Activated naive CD8-positive, alpha-beta T cell (primary cell): ENCODE results near the gene CFAP100.

Experiments used
- H3K27ac Mint-ChIP-seq: one replicate; pipeline ENCODE4 v1.8.0; 2021; ENCODE audit warnings: mixed read lengths
- H3K27me3 Mint-ChIP-seq: one replicate; pipeline ENCODE4 v1.8.0; 2021; ENCODE audit warnings: mixed read lengths
- H3K36me3 Mint-ChIP-seq: one replicate; pipeline ENCODE4 v1.8.0; 2021; ENCODE audit warnings: mixed read lengths
- H3K4me1 Mint-ChIP-seq: one replicate; pipeline ENCODE4 v1.8.0; 2021; ENCODE audit warnings: low read depth, mixed read lengths
- H3K4me3 Mint-ChIP-seq: one replicate; pipeline ENCODE4 v1.8.0; 2021; ENCODE audit warnings: mild to moderate bottlenecking, mixed read lengths
- H3K9me3 Mint-ChIP-seq: one replicate; pipeline ENCODE4 v1.8.0; 2021; ENCODE audit warnings: low read depth, mixed read lengths

CFAP100 gene

DNA sequence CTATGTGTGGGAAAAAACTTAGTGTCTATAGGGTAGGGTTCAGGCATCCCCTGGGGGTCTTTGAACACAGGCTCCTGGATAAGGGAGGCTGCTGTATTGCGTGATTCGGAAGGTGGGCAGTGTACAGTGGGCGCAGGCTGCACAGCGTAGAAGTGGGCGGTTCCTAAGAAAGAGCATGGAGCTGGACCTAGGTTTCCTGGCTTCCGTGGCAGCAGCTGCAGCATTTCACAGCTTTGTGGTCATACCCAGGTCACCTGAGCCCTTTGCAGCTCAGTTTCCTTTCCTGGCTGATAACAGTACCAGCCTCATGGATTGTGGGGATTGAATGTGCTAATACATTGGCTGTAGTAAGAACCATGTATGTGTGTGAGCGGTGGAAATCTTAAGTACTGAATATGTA lies 22.2 kb downstream of the CFAP100 start:
- no peaks in the 10 kb centered on the region for H3K9me3 Mint-ChIP-seq
- H3K27me3 Mint-ChIP-seq = peaks cover 4% of the 10 kb centered on the region
- no peak overlapping the region for H3K4me3 Mint-ChIP-seq
- no peaks in the 10 kb centered on the region for H3K4me1 Mint-ChIP-seq
- H3K36me3 Mint-ChIP-seq = no peaks in the 10 kb centered on the region
- no peak overlapping the region for H3K27ac Mint-ChIP-seq

DNA sequence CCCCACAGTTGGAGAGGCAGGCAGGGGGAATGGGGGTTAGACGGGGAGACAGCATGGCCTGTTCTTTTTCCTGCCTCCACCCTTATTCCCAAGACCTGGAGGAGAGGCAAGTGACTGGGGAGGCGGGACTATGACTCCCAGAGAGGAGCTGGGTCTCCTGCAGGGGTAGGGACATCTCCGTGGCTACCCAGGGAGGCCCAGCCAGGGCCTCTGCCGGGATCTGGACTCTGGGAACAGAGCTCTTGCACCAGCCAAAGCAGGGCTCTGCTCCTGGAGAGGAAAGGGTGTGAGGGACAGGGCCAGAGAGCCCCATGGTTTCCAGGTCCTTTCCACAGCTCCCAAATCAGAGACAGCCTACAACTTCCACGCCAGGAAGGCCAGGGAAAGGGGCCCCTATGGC lies 22.8 kb downstream of the CFAP100 start:
- peaks cover 1% of the 10 kb centered on the region for H3K27me3 Mint-ChIP-seq

DNA sequence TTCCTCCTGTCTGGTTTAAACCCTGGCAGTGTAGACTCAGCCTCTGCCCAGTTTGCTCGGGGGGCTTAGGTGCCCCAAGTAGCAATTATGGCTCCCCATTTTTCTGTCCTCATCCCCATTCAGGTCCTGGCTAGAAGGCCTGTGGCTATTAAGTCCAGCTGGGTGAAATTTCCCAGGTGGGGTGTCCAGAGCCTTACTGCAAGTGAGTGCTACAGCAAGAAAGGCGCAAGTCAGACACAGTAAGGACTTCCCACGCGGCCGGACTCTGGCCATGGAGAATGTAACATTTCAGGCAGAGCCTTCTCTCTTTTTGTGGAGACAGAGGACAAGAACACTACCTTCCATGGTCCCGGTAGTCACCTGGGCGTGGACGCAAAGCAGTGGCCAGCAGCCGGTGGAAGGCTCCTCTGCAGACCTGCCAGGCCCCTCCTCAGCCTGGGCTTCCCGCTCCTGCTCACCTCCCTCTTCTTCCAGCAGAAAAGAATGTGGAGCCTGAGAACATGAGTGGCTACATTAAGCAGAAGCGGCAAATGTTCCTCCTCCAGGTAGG lies 23.3 kb downstream of the CFAP100 start:
- no peaks in the 10 kb centered on the region for H3K36me3 Mint-ChIP-seq
- H3K27me3 Mint-ChIP-seq = peaks cover 1% of the 10 kb centered on the region
- no peaks in the 10 kb centered on the region for H3K9me3 Mint-ChIP-seq
- no peak overlapping the region for H3K4me3 Mint-ChIP-seq
- H3K4me1 Mint-ChIP-seq = no peaks in the 10 kb centered on the region
- H3K27ac Mint-ChIP-seq = no peak overlapping the region

More for the DNA sequence above, 22.8 kb downstream of the CFAP100 start:
- no peaks in the 10 kb centered on the region for H3K4me1 Mint-ChIP-seq
- H3K27ac Mint-ChIP-seq = no peak overlapping the region
- no peak overlapping the region for H3K4me3 Mint-ChIP-seq
- H3K9me3 Mint-ChIP-seq = no peaks in the 10 kb centered on the region
- no peaks in the 10 kb centered on the region for H3K36me3 Mint-ChIP-seq

DNA sequence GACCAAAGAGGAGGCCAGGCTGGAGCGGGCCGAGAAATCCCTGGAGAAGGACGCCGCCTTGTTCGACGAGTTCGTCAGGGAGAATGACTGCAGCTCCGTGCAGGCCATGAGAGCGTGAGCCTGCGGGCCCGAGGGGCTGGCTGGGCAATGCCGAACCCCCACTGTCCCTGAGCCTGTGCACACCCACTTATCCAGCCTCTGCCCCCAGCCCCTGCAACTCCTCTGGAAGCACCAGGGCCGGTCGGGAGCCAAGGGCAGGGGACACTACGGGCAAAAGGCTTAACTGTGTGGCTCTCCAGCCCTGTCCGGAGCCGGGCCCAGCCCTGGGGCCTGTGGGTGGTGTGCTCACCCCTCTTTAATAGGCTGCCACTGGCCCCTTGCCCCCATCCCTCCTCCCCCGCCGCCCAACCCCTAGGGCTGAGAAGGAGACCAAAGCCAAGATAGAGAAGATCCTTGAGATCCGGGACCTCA lies 24.0 kb downstream of the CFAP100 start:
- Mint-ChIP-seq H3K4me1 (no peaks in the 10 kb centered on the region), H3K36me3 (no peaks in the 10 kb centered on the region), H3K27me3 (peaks cover 1% of the 10 kb centered on the region), H3K4me3 (no peak overlapping the region), H3K27ac (no peak overlapping the region), H3K9me3 (no peaks in the 10 kb centered on the region)

DNA sequence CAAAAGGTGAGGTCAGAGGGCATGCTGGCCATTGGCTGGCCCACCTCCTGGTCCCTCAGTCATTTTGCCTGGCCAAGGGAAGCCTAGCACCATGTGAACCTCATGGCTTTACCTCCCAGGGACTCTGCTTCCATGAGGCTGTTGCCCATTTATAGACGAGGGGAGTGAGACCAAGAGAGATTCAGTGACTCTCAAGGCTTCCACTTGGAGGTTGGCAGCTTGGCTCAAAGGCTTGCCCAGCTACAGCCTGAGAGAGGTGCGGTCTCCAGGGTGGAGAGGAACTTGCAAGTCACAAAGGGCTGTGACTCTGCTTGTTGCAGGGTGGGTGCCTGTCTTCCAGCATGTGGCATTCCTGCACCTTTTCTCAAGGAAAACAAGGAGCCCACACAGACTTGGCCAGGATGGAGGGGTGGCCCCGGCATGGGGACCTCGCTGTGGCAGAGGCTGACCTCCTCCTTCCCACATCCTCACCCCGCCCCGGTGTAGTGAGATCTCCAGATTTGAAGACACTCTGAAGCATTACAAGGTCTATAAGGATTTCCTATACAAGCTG lies 24.5 kb downstream of the CFAP100 start:
- Mint-ChIP-seq H3K27me3 (peaks cover 1% of the 10 kb centered on the region), H3K27ac (no peak overlapping the region), H3K4me1 (no peaks in the 10 kb centered on the region), H3K36me3 (no peaks in the 10 kb centered on the region), H3K4me3 (no peak overlapping the region), H3K9me3 (no peaks in the 10 kb centered on the region)

DNA sequence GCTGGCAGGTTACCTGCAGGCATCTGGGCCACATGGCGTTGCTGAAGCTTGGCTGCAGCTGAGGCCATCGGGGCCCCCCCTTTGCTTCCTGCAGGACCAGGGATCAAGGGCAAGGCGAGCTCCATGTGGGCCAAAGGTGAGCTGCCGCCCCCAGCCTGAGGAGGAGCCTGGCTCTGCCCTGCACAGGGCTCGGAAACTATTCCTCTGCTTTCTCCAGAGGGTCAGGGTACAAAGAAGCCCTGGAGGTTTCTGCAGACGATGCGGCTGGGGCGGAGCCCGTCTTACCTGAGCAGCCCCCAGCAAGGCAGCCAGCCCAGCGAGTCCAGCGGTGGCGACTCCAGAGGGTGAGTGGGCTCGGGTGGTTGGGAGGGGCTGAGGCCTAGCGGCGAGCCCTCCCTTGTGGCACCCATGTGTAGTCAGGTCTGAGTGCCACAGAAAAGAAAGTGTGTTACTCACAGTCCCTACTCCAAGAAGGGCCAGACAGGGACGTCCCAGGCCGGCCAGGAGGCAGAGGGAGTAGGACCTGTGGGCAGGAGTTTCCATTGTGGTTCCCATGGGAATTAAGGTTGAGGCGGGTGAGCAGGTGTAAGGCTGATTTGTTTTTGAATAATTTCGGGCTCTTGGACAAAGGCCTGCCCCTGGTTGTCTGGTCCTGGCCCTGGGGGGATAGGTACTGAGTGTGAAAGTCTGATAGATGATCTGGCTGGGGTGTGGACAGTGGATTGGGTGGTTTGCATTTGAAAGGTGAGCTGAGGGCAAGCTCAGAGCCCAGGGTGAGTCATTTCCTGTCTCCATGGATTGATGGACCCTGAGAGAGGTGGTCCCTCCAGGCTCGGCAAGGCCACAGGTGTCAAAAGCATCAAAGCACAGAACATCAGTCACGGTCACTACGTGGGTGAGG lies 25.4 kb downstream of the CFAP100 start:
- Mint-ChIP-seq H3K4me1 (no peaks in the 10 kb centered on the region), H3K9me3 (no peaks in the 10 kb centered on the region), H3K4me3 (no peak overlapping the region), H3K27ac (no peak overlapping the region), H3K27me3 (peaks cover 1% of the 10 kb centered on the region), H3K36me3 (peaks cover 3% of the 10 kb centered on the region)

DNA sequence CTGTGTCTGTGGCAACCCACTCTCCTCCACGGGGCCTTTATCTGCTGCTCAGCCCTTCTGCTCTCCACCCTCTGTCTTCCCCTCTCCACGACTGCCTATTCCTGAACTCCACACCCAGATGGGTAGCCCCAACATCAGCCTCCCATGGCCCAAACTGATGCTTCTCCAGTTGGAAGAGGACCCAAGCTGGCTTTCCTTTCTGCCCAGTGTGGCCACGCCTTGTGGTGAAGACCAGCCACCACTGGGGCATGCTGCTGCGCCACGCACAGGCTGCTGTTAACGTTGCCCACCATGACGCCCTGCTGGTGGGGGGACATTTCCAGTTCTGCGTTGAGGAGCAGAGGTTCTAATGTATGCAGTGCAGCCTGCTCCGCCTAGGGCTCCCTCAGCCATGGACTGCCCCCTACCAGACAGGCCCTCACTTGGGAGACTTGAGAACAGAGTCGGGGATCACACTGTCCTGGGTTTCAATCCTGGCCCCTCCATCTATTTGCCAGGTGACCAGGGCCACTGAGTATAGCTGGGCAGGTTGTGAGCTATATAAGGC lies 26.9 kb downstream of the CFAP100 start:
- no peak overlapping the region for H3K27ac Mint-ChIP-seq
- H3K4me3 Mint-ChIP-seq = no peak overlapping the region
- H3K36me3 Mint-ChIP-seq = peaks cover 11% of the 10 kb centered on the region
- H3K27me3 Mint-ChIP-seq = peaks cover 1% of the 10 kb centered on the region
- peaks cover 7% of the 10 kb centered on the region for H3K9me3 Mint-ChIP-seq
- H3K4me1 Mint-ChIP-seq = no peaks in the 10 kb centered on the region

DNA sequence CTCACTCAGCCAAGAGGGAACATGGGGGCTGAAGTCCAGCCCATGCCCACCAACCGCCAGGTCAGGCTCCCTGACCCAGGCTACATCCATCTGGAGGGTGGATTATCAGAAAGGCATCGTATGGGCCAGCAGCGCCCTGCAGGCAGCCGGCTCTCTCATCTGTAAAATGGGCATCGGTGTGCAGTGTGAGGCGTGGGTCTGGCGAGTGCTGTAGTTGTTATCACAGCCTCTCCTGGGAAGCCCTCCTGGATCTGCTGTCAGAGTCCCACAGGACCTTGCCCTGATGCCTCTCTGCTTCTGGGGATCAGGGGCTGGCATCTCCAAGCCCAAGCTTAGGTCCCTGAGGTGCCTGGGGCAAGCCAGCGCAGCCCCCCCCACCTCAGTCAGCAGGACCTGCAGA lies 27.4 kb downstream of the CFAP100 start:
- Mint-ChIP-seq H3K36me3 (peaks cover 16% of the 10 kb centered on the region), H3K4me3 (no peak overlapping the region), H3K27me3 (no peaks in the 10 kb centered on the region), H3K27ac (no peak overlapping the region), H3K9me3 (peaks cover 11% of the 10 kb centered on the region), H3K4me1 (no peaks in the 10 kb centered on the region)

DNA sequence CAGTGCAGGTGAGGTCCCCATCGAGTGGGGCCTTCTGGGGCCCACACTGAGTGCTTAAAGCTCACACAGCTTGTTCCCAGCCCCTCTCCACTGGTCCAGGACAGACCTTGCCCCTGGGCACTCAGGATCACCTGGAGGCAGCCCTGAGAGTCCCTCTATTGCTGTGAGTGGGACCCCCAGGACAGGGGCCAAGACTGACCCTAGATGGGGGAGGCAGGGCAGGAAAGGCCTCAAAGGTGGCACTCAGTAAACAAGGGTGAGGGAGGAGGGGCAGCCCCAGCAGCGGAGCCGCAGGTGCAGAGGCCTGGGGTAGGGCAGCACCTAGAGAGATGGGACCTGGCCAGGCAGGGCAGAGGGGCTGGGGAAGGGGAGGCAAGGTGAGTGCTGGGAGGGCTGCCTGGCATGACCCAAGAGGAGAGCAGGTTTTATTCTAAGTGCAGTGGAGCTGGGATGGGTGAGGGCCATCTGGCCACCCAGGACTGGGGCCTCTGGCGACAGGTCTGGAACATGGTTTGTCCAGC lies 27.9 kb downstream of the CFAP100 start:
- Mint-ChIP-seq H3K36me3 (peaks cover 20% of the 10 kb centered on the region), H3K27me3 (no peaks in the 10 kb centered on the region), H3K27ac (no peak overlapping the region), H3K9me3 (peaks cover 11% of the 10 kb centered on the region), H3K4me1 (no peaks in the 10 kb centered on the region), H3K4me3 (no peak overlapping the region)

DNA sequence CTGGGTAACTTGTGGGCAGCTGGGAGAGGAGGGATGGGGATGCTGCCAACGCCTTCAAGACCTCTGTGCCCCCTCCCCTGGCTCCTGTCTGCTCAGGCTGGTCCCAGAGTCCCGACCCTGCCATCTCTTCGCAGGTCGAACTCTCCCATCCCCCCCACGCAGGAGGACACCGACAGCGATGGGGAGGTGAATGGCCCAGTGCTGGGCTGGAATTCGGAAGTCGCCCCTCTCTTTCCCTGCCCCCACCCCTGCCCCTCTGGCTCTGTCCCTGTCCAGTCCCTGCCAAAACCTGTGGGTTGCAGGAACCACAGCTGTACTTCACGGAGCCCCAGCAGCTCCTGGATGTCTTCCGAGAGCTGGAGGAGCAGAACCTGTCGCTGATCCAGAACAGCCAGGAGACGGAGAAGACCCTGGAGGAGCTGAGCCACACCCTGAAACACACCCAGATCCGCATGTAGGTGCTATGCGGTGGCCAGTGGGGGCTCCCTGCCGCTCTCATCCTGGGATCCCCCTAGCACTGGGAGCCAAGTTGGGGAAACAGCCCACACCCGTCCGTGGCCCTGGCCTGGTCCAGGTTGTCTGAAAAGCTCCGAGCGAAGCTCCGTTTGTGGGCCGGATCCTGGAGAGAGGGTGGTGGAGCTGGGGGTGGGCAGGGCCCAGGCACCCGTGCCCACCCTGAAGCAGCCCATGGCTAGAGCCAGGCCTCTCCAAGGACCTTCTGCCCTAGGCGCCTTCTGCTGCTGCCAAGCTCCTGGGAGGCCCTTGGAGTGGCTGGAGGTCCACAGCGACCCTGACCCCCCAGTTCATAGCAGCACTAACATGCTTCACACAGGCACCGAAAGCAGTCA lies 28.7 kb downstream of the CFAP100 start:
- no peak overlapping the region for H3K4me3 Mint-ChIP-seq
- H3K27me3 Mint-ChIP-seq = no peaks in the 10 kb centered on the region
- peaks cover 11% of the 10 kb centered on the region for H3K9me3 Mint-ChIP-seq
- H3K4me1 Mint-ChIP-seq = no peaks in the 10 kb centered on the region
- H3K36me3 Mint-ChIP-seq = peaks cover 21% of the 10 kb centered on the region
- no peak overlapping the region for H3K27ac Mint-ChIP-seq

DNA sequence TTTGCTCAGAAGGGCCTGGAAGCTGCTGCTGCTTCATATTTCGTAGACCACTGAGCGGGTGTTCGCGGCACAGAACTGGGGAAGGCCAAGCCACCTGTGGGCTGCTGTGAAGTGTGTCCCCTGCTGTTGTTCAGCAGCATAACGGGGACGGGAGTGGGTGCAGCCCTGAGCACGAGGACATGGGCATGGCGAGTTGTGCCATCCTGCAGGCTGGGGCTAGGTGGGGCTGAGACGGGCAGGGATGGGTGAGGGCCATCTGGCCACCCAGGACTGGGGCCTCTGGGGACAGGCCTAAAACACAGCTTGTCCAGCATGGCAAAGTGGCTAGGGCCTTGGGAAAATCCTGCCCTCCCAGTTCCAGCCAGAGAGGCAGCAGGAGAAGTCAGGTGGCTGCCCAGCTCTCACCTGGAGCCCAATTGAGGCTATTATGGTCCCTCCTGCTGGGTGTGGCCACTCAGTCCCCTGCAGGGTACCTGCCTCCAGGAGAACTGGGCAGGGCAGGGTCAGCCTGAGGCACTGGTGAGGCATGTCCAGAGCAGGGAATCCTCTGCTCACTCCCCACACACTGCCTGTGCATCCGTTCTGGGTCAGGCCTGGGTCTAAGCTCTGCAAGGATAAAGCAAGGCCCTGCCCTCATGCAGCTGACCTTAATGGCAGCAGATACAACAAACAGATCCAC lies 29.5 kb downstream of the CFAP100 start:
- no peak overlapping the region for H3K27ac Mint-ChIP-seq
- H3K4me3 Mint-ChIP-seq = no peak overlapping the region
- H3K4me1 Mint-ChIP-seq = no peaks in the 10 kb centered on the region
- H3K27me3 Mint-ChIP-seq = no peaks in the 10 kb centered on the region
- peaks cover 21% of the 10 kb centered on the region for H3K36me3 Mint-ChIP-seq
- H3K9me3 Mint-ChIP-seq = peaks cover 11% of the 10 kb centered on the region

DNA sequence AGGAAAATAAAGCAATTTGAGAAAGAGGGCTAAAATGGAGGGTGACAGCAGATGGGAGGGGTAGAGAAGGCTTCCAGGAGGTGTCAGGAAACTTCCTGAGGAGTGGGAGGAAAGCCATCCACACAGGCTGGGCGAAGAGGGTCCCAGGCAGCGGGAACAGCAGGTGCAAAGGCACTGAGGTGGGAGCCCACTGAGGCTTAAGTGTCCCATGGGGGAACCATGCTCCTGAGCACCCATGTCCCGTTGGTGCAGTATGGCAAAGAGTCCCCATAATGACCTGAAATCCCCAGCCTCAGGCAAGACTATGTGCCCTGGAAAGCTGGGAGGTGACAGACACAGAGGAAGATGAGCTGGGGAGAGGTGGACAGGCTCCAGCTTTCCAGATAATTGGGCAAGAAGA lies 30.0 kb downstream of the CFAP100 start:
- H3K4me3 Mint-ChIP-seq = no peak overlapping the region
- H3K36me3 Mint-ChIP-seq = peaks cover 21% of the 10 kb centered on the region
- peaks cover 11% of the 10 kb centered on the region for H3K9me3 Mint-ChIP-seq
- no peaks in the 10 kb centered on the region for H3K27me3 Mint-ChIP-seq
- H3K27ac Mint-ChIP-seq = no peak overlapping the region
- no peaks in the 10 kb centered on the region for H3K4me1 Mint-ChIP-seq

DNA sequence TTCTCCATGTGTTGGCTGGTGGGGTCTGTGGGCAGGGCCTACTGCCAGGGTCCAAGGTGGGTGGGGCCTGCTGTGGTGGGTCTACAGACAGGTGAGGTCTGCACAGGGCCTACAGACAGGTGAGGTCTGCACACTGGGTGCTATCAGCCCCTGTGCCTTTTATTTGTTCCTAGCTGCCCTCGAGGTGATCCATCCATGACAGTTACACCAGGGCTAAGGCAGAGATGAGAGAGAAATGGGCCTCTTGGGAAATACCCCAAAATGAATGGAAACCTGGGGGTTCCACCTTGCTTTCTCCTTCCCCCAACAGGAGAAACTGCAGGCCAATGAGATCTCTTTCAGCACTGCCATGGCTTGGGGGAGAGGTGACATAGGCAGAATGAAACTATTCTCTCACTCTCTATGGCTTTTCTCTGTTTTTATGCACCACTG lies 36.4 kb downstream of the CFAP100 start:
- peaks cover 18% of the 10 kb centered on the region for H3K36me3 Mint-ChIP-seq
- no peak overlapping the region for H3K27ac Mint-ChIP-seq
- no peak overlapping the region for H3K4me3 Mint-ChIP-seq
- peaks cover 5% of the 10 kb centered on the region for H3K9me3 Mint-ChIP-seq
- H3K27me3 Mint-ChIP-seq = no peaks in the 10 kb centered on the region
- H3K4me1 Mint-ChIP-seq = no peaks in the 10 kb centered on the region
